NCI-H2107 (cell line): Measurements from ENCODE around the gene SELENOT.
A peak's percentile ranks its signal among the peaks of the same experiment; 100 is the strongest.
"Not testable (repeated sequence)": the region's sequence is repeated elsewhere in the genome, so short reads cannot be mapped to it uniquely, and the experiment has no call there.

ENCODE experiments used
- DNase-seq: peaks from one replicate; lab custom pipeline; 2025; lab: John Stamatoyannopoulos, UW

SELENOT gene

GRCh38 chr3:150603153-150603979, at the start of gene SELENOT:
TSS of gene SELENOT (plus strand) at chr3:150603321. CDS start at chr3:150603363, 42 bp downstream.
- DNase-seq = peak; percentile 94

- no peak for DNase-seq
Observed at GRCh38 chr3:150555859-150556436, 47.2 kb upstream of the SELENOT start.

GRCh38 chr3:150556792-150557191, 46.3 kb upstream of the SELENOT start:
- DNase-seq = no peak

GRCh38 chr3:150557725-150558124, 45.4 kb upstream of the SELENOT start:
- no peak for DNase-seq

GRCh38 chr3:150564243-150564642, 38.9 kb upstream of the SELENOT start:
- no peak for DNase-seq

- DNase-seq = no peak
Observed at GRCh38 chr3:150567328-150567727, 35.8 kb upstream of the SELENOT start.

- no peak for DNase-seq
Observed at GRCh38 chr3:150577855-150578254, 25.3 kb upstream of the SELENOT start.

GRCh38 chr3:150581174-150581573, 21.9 kb upstream of the SELENOT start:
- no peak for DNase-seq

GRCh38 chr3:150582620-150583019, 20.5 kb upstream of the SELENOT start:
- no peak for DNase-seq

- no peak for DNase-seq
Observed at GRCh38 chr3:150583028-150583427, 20.1 kb upstream of the SELENOT start.

- DNase-seq = no peak
Observed at GRCh38 chr3:150588027-150588830, 14.9 kb upstream of the SELENOT start.

- no peak for DNase-seq
Observed at GRCh38 chr3:150589759-150590158, 13.4 kb upstream of the SELENOT start.

- no peak for DNase-seq
Observed at GRCh38 chr3:150594150-150594549, 9.0 kb upstream of the SELENOT start.

GRCh38 chr3:150597646-150598045, 5.5 kb upstream of the SELENOT start:
- no peak for DNase-seq

GRCh38 chr3:150599611-150600297, 3.4 kb upstream of the SELENOT start:
- DNase-seq = no peak

GRCh38 chr3:150600647-150601530, 2.2 kb upstream of the SELENOT start:
- DNase-seq = not testable (repeated sequence)

- DNase-seq = no peak
Observed at GRCh38 chr3:150602426-150603152, 532 bp upstream of the SELENOT start.

GRCh38 chr3:150603980-150604319, 829 bp downstream of the SELENOT start:
- DNase-seq = no peak

GRCh38 chr3:150605998-150606641, 3.0 kb downstream of the SELENOT start:
- no peak for DNase-seq
